IMR-90 (cell line): ENCODE measurements around the gene TSHB. TPM values are rescaled to one million over a fixed set of nuclear protein-coding genes. Genes with fewer than 3 reads are reported as not detected.

ENCODE experiments used
- ATAC-seq: fragments of 200-7000 bp; cut with Tn5 transposase; 2 replicates; pipeline ENCODE4 v1.9.1; 2020; ENCODE audit warnings: low read depth, mild to moderate bottlenecking, moderate library complexity
- BruUV-seq: library from RNA; stranded (reverse); fragments of 400-500 nt; replicated peaks from 2 replicates; lab custom pipeline; 2021; lab: Mats Ljungman, UMichigan
- CTCF ChIA-PET: fragments of 300-600 bp; formaldehyde crosslinking; extraction: SDS; loops from one replicate; lab custom pipeline; 2021; ENCODE audit warnings: antibody characterized with exemption; lab: Yijun Ruan, JAX
- POLR2A ChIA-PET: fragments of 300-600 bp; sonication (Branson Sonifier 250); formaldehyde crosslinking; loops from one replicate; lab custom pipeline; 2022; ENCODE audit warnings: antibody characterized with exemption; ENCODE audit not compliant: unreplicated experiment; lab: Charles Lee
- DNase-seq: peaks from one replicate; pipeline ENCODE4 v3.0.0; 2013
- H2AFZ ChIP-seq: replicated peaks from 2 replicates; pipeline ENCODE3; 2013; ENCODE audit warnings: low read length, mild to moderate bottlenecking; ENCODE audit not compliant: poor library complexity
- H2AK5ac ChIP-seq: 2 replicates; pipeline ENCODE4 v1.6.1; 2013; ENCODE audit warnings: low read depth, low read length, inconsistent platforms
- H2AK9ac ChIP-seq: replicated peaks from 2 replicates; pipeline ENCODE3; 2013; ENCODE audit warnings: mild to moderate bottlenecking, low read depth, low read length, moderate library complexity; ENCODE audit not compliant: poor library complexity
- H2BK120ac ChIP-seq: 2 replicates; pipeline ENCODE4 v1.6.1; 2013; ENCODE audit warnings: low read depth, low read length, inconsistent platforms
- H2BK15ac ChIP-seq: 3 replicates; pipeline ENCODE4 v1.6.1; 2013; ENCODE audit warnings: low read depth, low read length, inconsistent platforms
- H2BK20ac ChIP-seq: 2 replicates; pipeline ENCODE4 v1.6.1; 2013; ENCODE audit warnings: low read depth, mild to moderate bottlenecking, inconsistent platforms, low read length, moderate library complexity
- H2BK5ac ChIP-seq: 2 replicates; pipeline ENCODE4 v1.6.1; 2013; ENCODE audit warnings: mild to moderate bottlenecking, low read depth, low read length, inconsistent platforms; ENCODE audit not compliant: poor library complexity, severe bottlenecking
- H3K14ac ChIP-seq: replicated peaks from 2 replicates; pipeline ENCODE4 v1.6.1; 2013; ENCODE audit warnings: low read depth, low read length, inconsistent platforms
- H3K18ac ChIP-seq: 2 replicates; pipeline ENCODE4 v1.6.1; 2013; ENCODE audit warnings: low read depth, low read length, control low read depth
- H3K23ac ChIP-seq: 2 replicates; pipeline ENCODE4 v1.6.1; 2013; ENCODE audit warnings: low read depth, low read length, inconsistent platforms
- H3K27ac ChIP-seq: 2 replicates; pipeline ENCODE4 v1.5.1; 2013; ENCODE audit warnings: mild to moderate bottlenecking, control low read depth, low read length; ENCODE audit not compliant: insufficient read depth
- H3K27me3 ChIP-seq: 2 replicates; pipeline ENCODE4 v1.6.1; 2013; ENCODE audit warnings: low read length; ENCODE audit not compliant: control insufficient read depth, insufficient read depth
- H3K36me3 ChIP-seq: 2 replicates; pipeline ENCODE4 v1.6.1; 2013; ENCODE audit warnings: low read length, mixed read lengths; ENCODE audit not compliant: control insufficient read depth, insufficient read depth
- H3K4ac ChIP-seq: 2 replicates; pipeline ENCODE4 v1.6.1; 2013; ENCODE audit warnings: low read depth, low read length, inconsistent platforms
- H3K4me1 ChIP-seq: 2 replicates; pipeline ENCODE4 v1.6.1; 2013; ENCODE audit warnings: low read length, mixed read lengths; ENCODE audit not compliant: control insufficient read depth, insufficient read depth
- H3K4me2 ChIP-seq: 2 replicates; pipeline ENCODE4 v1.6.1; 2013; ENCODE audit warnings: low read depth, mild to moderate bottlenecking, control low read depth, low read length, moderate library complexity
- H3K4me3 ChIP-seq: 2 replicates; pipeline ENCODE4 v1.5.1; 2013; ENCODE audit warnings: low read depth, mild to moderate bottlenecking, control low read depth, low read length, moderate library complexity; ENCODE audit not compliant: insufficient read depth
- H3K56ac ChIP-seq: 2 replicates; pipeline ENCODE4 v1.6.1; 2013; ENCODE audit warnings: low read length, inconsistent platforms; ENCODE audit not compliant: insufficient read depth; ENCODE audit errors: extremely low read depth
- H3K79me1 ChIP-seq, 2 experiments: 2 replicates each; pipeline ENCODE4 v1.6.1; 2013; ENCODE audit warnings: low read length in 2 of 2, inconsistent platforms in 1 of 2, low read depth in 1 of 2
- H3K9ac ChIP-seq: 2 replicates; pipeline ENCODE4 v1.6.1; 2013; ENCODE audit warnings: low read depth, low read length, control low read depth
- H3K9me1 ChIP-seq: 2 replicates; pipeline ENCODE4 v1.6.1; 2013; ENCODE audit warnings: low read length, inconsistent platforms; ENCODE audit not compliant: insufficient read depth
- H3K9me3 ChIP-seq: 2 replicates; pipeline ENCODE4 v1.6.1; 2013; ENCODE audit warnings: low read length; ENCODE audit not compliant: control insufficient read depth, insufficient read depth
- H4K20me1 ChIP-seq: 2 replicates; pipeline ENCODE4 v1.6.1; 2013; ENCODE audit warnings: low read length, inconsistent platforms; ENCODE audit not compliant: insufficient read depth
- H4K5ac ChIP-seq: 2 replicates; pipeline ENCODE4 v1.6.1; 2013; ENCODE audit warnings: mild to moderate bottlenecking, low read depth, low read length, control low read depth
- H4K8ac ChIP-seq, 2 experiments: 2 replicates each; pipeline ENCODE4 v1.6.1; 2013; ENCODE audit warnings: low read depth in 2 of 2, low read length in 2 of 2, control low read depth in 1 of 2, inconsistent platforms in 1 of 2
- H4K91ac ChIP-seq: 2 replicates; pipeline ENCODE4 v1.6.1; 2013; ENCODE audit warnings: low read depth, low read length, inconsistent platforms; ENCODE audit not compliant: insufficient read depth
- BHLHE40 ChIP-seq: fragments of 150-350 bp; IDR thresholded peaks from 2 replicates; pipeline ENCODE4 v1.6.1; 2016; ENCODE audit warnings: mild to moderate bottlenecking, low read depth, low read length
- CEBPB ChIP-seq: IDR thresholded peaks from 2 replicates; pipeline ENCODE4 v1.6.1; 2012; ENCODE audit warnings: low read depth, low read length, improper control_type of control experiment
- CHD1 ChIP-seq: IDR thresholded peaks from 2 replicates; pipeline ENCODE4 v1.6.1; 2012; ENCODE audit warnings: low read depth, low read length, improper control_type of control experiment
- FOS ChIP-seq: fragments of 150-350 bp; IDR thresholded peaks from 2 replicates; pipeline ENCODE4 v1.6.1; 2016; ENCODE audit warnings: low read depth, low read length
- MAFK ChIP-seq: IDR thresholded peaks from 2 replicates; pipeline ENCODE4 v1.6.1; 2012; ENCODE audit warnings: low read depth, low read length, improper control_type of control experiment
- MAZ ChIP-seq: IDR thresholded peaks from 2 replicates; pipeline ENCODE4 v1.6.1; 2012; ENCODE audit warnings: low read depth, mild to moderate bottlenecking, low read length, improper control_type of control experiment, moderate library complexity, borderline replicate concordance
- MXI1 ChIP-seq: IDR thresholded peaks from 2 replicates; pipeline ENCODE4 v1.6.1; 2012; ENCODE audit warnings: low read depth, mild to moderate bottlenecking, low read length, moderate library complexity, borderline replicate concordance
- NFE2L2 ChIP-seq: fragments of 150-350 bp; IDR thresholded peaks from 2 replicates; pipeline ENCODE4 v1.6.1; 2016; ENCODE audit warnings: low read depth, mild to moderate bottlenecking, low read length
- POLR2A ChIP-seq: IDR thresholded peaks from 2 replicates; pipeline ENCODE4 v1.6.1; 2012; ENCODE audit warnings: mild to moderate bottlenecking, low read depth, low read length
- RAD21 ChIP-seq: IDR thresholded peaks from 2 replicates; pipeline ENCODE4 v1.6.1; 2012; ENCODE audit warnings: low read length, improper control_type of control experiment
- RCOR1 ChIP-seq: IDR thresholded peaks from 2 replicates; pipeline ENCODE4 v1.6.1; 2012; ENCODE audit warnings: mild to moderate bottlenecking, low read length, improper control_type of control experiment; ENCODE audit not compliant: insufficient replicate concordance
- RFX5 ChIP-seq: IDR thresholded peaks from 2 replicates; pipeline ENCODE4 v1.8.0; 2012; ENCODE audit warnings: low read depth, mild to moderate bottlenecking, low read length, moderate library complexity
- SMC3 ChIP-seq: fragments of 150-350 bp; IDR thresholded peaks from 2 replicates; pipeline ENCODE4 v1.6.1; 2016; ENCODE audit warnings: low read depth, mild to moderate bottlenecking, antibody characterized with exemption, low read length, moderate library complexity
- WGBS, 2 experiments: methylation state at CpG; one replicate each; pipeline versions ENCODE4 v1.1.5 to v1.1.7; 2013; ENCODE audit warnings: missing lambda C conversion rate in 2 of 2; ENCODE audit not compliant: insufficient read length in 1 of 2; ENCODE audit errors: extremely low coverage in 2 of 2; 5-methylcytosine and 5-hydroxymethylcytosine counted together
- dilution Hi-C: fragments of 300-500 bp; cut with HindIII; formaldehyde crosslinking; loops from one replicate; pipeline ENCODE4 v1.14.3; 2018; ENCODE audit warnings: low sequenced_read_pairs; ENCODE audit not compliant: unreplicated experiment
- in situ Hi-C: fragments of 300-500 bp; cut with MboI; formaldehyde crosslinking; loops from 3 replicates; pipeline ENCODE4 v1.14.3; 2019; ENCODE audit warnings: low sequenced_read_pairs, inconsistent platforms, mixed read lengths
- intact Hi-C: fragments of 100-400 bp; cut with micrococcal nuclease; formaldehyde crosslinking; loops from 2 replicates; pipeline ENCODE4 v1.10.0; 2022
- polyA plus RNA-seq, 3 experiments: library from polyadenylated mRNA; depleted of rRNA; stranded (reverse); fragments of >200 nt; gene quantifications; 2 replicates each; pipeline ENCODE4 v1.2.3, GENCODE V29; 2012; ENCODE audit warnings: low replicate concordance in 1 of 3
- total RNA-seq: library from RNA; depleted of rRNA; stranded (reverse); fragments of >200 nt; gene quantifications from 2 replicates; pipeline ENCODE4 v1.2.3, GENCODE V29; 2012
- TF ChIP-seq, protein P1 (sequence below): fragments of 150-350 bp; IDR thresholded peaks from 2 replicates; pipeline ENCODE4 v1.6.1; 2017; ENCODE audit warnings: mild to moderate bottlenecking, antibody characterized with exemption, low read length, low read depth
- TF ChIP-seq, protein P2 (sequence below): conservative IDR thresholded peaks from 2 replicates; pipeline ENCODE4 v1.5.1; 2012; ENCODE audit warnings: mild to moderate bottlenecking, low read depth, low read length, improper control_type of control experiment
- TF ChIP-seq, protein P3 (sequence below): fragments of 150-350 bp; IDR thresholded peaks from 2 replicates; pipeline ENCODE4 v1.6.1; 2016; ENCODE audit warnings: low read depth, mild to moderate bottlenecking, low read length, moderate library complexity, borderline replicate concordance

The TSHB gene
- total and polyA plus RNA-seq, 2 of the 4 experiments (the other 2 are of a cell fraction): not detected

DNA sequence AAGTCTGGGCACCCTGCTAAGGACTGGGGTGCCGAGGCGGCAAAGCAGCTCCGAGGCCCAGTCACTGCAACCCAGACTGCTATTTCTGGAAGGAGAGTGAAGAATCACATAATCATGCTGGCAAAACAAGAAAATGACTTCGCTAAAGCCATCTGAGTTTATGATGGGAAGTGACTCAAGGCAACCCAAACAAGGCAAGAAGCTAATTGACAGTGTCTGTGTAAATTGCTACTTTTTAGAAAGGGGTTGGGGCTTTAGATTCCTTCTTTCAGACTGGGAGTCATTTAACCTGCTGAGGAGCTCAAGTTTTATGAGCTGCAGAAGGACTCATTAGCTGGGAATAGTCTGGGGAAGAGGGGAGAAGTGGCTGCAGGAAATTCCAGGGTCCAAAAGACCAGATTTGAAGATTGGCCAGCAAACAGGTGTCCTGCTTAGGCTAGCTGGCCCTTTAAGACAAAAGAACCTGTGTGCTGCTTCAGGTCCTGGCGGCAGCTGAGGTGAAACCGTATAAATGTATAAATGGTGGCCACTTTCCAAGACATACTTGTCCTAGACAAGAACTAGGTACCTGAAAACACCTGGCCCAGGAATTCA lies 28.1 kb downstream of the TSHB start:
- intact Hi-C loops (loop anchor here (5.0 kb wide), 2 partner anchors 35 to 1445 kb away; no protein-coding TSS in a partner anchor), in situ Hi-C loops (no loop called here), dilution Hi-C loops (no loop called here)
- ATAC-seq (no peak), DNase-seq (no peak)
- H4K91ac ChIP-seq: no peak overlapping the region
- no peaks in the 10 kb centered on the region for H3K79me1 ChIP-seq
- no peak overlapping the region for H3K23ac ChIP-seq
- no peak overlapping the region for H3K14ac ChIP-seq
- no peak overlapping the region for H4K8ac ChIP-seq
- H4K5ac ChIP-seq: no peak overlapping the region
- BruUV-seq: no TSS peak
- no peak overlapping the region for H3K18ac ChIP-seq
- POLR2A ChIA-PET: no interaction called here
- H2BK15ac ChIP-seq: no peak overlapping the region
- no peak overlapping the region for H3K4me3 ChIP-seq
- no peak overlapping the region for H3K4ac ChIP-seq
- H3K9me1 ChIP-seq: peaks cover 3% of the 10 kb centered on the region; the same call in 1 of the 2 replicates
- no peak overlapping the region for H3K56ac ChIP-seq
- WGBS, 2 experiments: 94% methylated on average over 3 of the region's 6 CpGs; no CpG with 5 or more reads in 1 of the 2 experiments
- H3K27me3 ChIP-seq: no peaks in the 10 kb centered on the region
- H2BK120ac ChIP-seq: no peak overlapping the region
- CTCF ChIA-PET: interaction anchor here (0.5 kb wide), 1 partner anchor 649 kb away, joined by 3 read pairs; no protein-coding TSS in a partner anchor
- H2AFZ ChIP-seq: no peak overlapping the region
- H3K4me2 ChIP-seq: no peak overlapping the region
- no peaks in the 10 kb centered on the region for H3K9me3 ChIP-seq
- H3K9ac ChIP-seq: no peak overlapping the region
- H2BK20ac ChIP-seq: no peak overlapping the region
- H3K27ac ChIP-seq: no peak overlapping the region
- no peak overlapping the region for H2AK5ac ChIP-seq
- no peaks in the 10 kb centered on the region for H3K36me3 ChIP-seq
- H2AK9ac ChIP-seq: no peak overlapping the region
- no peak overlapping the region for H2BK5ac ChIP-seq
- H3K4me1 ChIP-seq: peaks cover 4% of the 10 kb centered on the region; the same call in 1 of the 2 replicates
- H4K20me1 ChIP-seq: no peaks in the 10 kb centered on the region
- TF ChIP-seq RFX5 (no peak), RAD21 (no peak), BHLHE40 (no peak), NFE2L2 (no peak), MXI1 (no peak), MAFK (no peak), FOS (no peak), SMC3 (no peak), CHD1 (no peak), MAZ (no peak), RCOR1 (no peak), POLR2A (no peak), CEBPB (no peak)
- TF ChIP-seq, protein P1, sequence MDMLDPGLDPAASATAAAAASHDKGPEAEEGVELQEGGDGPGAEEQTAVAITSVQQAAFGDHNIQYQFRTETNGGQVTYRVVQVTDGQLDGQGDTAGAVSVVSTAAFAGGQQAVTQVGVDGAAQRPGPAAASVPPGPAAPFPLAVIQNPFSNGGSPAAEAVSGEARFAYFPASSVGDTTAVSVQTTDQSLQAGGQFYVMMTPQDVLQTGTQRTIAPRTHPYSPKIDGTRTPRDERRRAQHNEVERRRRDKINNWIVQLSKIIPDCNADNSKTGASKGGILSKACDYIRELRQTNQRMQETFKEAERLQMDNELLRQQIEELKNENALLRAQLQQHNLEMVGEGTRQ: no peak
- TF ChIP-seq, protein P2, sequence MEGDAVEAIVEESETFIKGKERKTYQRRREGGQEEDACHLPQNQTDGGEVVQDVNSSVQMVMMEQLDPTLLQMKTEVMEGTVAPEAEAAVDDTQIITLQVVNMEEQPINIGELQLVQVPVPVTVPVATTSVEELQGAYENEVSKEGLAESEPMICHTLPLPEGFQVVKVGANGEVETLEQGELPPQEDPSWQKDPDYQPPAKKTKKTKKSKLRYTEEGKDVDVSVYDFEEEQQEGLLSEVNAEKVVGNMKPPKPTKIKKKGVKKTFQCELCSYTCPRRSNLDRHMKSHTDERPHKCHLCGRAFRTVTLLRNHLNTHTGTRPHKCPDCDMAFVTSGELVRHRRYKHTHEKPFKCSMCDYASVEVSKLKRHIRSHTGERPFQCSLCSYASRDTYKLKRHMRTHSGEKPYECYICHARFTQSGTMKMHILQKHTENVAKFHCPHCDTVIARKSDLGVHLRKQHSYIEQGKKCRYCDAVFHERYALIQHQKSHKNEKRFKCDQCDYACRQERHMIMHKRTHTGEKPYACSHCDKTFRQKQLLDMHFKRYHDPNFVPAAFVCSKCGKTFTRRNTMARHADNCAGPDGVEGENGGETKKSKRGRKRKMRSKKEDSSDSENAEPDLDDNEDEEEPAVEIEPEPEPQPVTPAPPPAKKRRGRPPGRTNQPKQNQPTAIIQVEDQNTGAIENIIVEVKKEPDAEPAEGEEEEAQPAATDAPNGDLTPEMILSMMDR: no peak
- TF ChIP-seq, protein P3, sequence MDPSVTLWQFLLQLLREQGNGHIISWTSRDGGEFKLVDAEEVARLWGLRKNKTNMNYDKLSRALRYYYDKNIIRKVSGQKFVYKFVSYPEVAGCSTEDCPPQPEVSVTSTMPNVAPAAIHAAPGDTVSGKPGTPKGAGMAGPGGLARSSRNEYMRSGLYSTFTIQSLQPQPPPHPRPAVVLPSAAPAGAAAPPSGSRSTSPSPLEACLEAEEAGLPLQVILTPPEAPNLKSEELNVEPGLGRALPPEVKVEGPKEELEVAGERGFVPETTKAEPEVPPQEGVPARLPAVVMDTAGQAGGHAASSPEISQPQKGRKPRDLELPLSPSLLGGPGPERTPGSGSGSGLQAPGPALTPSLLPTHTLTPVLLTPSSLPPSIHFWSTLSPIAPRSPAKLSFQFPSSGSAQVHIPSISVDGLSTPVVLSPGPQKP: no peak
